A673 (cell line): ENCODE data around the gene TMEM233.

ENCODE experiments used
- EZH2 ChIP-seq: fragments of 200-600 bp; sonication (generic); IDR thresholded peaks from 2 replicates; pipeline ENCODE4 v1.6.1; 2017; ENCODE audit warnings: borderline replicate concordance, low read depth, mild to moderate bottlenecking, mixed read lengths, antibody characterized with exemption, low read length; ENCODE audit not compliant: poor library complexity, severe bottlenecking
- TF ChIP-seq, protein P1 (sequence below): fragments of 300-800, 200-600 bp; sonication (generic); conservative IDR thresholded peaks from 2 replicates; pipeline ENCODE4 v1.5.1; 2017; ENCODE audit warnings: low read depth, mild to moderate bottlenecking, antibody characterized with exemption, low read length, moderate library complexity, mixed read lengths

DNA sequence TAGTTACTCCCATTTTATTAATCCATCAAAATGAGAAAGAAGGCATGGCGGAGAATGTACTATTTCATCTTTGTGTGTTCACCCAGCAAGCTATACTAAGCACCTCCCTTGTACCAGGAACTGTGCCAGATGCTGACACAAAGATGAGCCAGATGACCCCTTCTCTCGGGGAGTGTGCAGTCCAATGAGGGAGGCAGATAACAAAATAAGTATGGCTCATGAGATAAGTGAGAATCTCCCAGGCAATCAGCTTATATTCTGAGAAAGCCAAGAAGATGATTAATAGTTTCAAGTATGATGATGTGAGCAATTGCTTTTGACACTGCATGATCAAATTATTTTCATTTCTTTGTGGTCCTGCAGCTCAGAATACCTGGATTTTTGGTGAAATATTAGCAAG is 1.3 kb upstream of the TMEM233 start:
- TF ChIP-seq, protein P1, sequence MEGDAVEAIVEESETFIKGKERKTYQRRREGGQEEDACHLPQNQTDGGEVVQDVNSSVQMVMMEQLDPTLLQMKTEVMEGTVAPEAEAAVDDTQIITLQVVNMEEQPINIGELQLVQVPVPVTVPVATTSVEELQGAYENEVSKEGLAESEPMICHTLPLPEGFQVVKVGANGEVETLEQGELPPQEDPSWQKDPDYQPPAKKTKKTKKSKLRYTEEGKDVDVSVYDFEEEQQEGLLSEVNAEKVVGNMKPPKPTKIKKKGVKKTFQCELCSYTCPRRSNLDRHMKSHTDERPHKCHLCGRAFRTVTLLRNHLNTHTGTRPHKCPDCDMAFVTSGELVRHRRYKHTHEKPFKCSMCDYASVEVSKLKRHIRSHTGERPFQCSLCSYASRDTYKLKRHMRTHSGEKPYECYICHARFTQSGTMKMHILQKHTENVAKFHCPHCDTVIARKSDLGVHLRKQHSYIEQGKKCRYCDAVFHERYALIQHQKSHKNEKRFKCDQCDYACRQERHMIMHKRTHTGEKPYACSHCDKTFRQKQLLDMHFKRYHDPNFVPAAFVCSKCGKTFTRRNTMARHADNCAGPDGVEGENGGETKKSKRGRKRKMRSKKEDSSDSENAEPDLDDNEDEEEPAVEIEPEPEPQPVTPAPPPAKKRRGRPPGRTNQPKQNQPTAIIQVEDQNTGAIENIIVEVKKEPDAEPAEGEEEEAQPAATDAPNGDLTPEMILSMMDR = no peak
- TF ChIP-seq EZH2 = no peak
